Occipital lobe (tissue), 3 donors: ENCODE measurements around the gene VSIG8. TPM values are rescaled to one million over a fixed set of nuclear protein-coding genes. Genes with fewer than 3 reads are reported as not detected.
A peak's percentile ranks its signal among the peaks of the same experiment; 100 is the strongest.

Experiments used
- DNase-seq: peaks from one replicate; lab custom pipeline; 2025; lab: John Stamatoyannopoulos, UW
- small RNA-seq: library from RNA; depleted of rRNA; stranded (forward); fragments of <200 nt; gene quantifications from one replicate; pipeline ENCODE3, GENCODE V24; 2014
- total RNA-seq: library from RNA; depleted of rRNA; stranded (reverse); fragments of >200 nt; gene quantifications from one replicate; pipeline ENCODE4 v1.2.3, GENCODE V29; 2014

The VSIG8 gene
- total RNA-seq, 1 donor from 2014 or later = not detected

DNA sequence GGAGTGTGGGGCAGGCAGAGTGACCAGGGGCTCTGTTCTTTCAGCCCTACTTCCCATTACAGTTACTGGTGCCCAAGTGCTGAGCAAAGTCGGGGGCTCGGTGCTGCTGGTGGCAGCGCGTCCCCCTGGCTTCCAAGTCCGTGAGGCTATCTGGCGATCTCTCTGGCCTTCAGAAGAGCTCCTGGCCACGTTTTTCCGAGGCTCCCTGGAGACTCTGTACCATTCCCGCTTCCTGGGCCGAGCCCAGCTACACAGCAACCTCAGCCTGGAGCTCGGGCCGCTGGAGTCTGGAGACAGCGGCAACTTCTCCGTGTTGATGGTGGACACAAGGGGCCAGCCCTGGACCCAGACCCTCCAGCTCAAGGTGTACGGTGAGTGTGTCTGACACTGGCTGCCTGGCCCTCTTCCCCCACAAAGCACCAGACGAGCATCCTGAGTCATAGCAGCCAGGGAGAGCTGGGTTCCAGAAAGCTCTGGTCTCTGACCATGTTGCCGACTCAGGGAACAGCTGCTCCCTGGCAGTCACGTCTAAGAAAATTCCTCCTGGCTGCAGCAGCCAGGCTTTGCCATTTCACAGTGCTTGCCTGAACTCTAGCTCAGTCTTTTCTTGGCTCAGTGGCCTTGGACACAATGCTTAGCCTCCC is 32.5 kb downstream of the VSIG8 start:
- no peak for DNase-seq

DNA sequence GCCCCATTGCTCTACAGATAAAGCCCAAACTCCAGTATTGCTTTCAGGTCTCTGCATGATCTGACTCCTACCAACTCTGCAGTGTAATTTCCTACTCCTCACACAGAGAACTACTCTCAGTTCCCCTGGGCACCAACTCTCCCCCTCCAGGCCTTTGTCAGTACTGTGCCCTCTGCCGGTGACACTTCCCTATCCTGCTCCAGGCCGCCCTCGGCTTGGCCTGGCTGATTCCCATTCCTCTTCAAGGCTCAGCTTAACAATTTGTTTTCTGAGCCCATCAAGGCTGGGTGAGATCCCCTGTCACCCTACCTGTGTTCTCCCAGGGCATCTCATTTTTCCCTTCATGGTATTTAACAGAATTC is 33.2 kb downstream of the VSIG8 start:
- no peak for DNase-seq

DNA sequence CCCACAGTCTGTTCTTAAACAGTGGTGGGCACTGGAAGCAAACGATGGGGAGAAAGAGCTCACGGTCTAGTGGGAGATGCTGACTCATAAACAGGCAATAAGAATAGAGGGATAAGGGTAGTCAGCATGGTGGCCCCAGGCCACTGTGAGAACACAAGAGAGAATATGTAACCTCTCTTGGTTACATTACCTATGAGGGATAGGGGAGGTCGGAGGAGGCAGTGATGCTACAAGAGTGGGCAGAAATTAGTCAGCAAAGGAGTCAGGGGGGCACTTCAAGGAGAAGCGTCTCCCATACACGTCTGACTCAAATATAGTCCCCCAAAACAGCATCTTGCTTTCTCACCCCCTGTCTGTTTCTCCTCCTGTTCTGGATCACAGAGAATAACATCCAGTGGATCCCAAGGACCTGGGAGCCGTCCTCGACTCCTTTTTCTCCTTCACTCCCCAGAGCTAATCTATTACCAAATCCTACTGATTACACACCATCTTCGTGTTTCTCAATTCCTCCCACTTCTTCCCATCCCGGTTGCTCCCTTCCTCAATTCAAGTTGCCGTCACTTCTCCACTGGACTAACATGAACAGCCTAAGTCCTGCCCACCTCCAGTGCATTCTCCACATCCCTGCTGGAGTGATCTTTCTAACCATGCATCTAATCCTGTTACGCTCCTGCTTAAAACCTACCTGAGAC is 33.7 kb downstream of the VSIG8 start:
- DNase-seq = no peak

DNA sequence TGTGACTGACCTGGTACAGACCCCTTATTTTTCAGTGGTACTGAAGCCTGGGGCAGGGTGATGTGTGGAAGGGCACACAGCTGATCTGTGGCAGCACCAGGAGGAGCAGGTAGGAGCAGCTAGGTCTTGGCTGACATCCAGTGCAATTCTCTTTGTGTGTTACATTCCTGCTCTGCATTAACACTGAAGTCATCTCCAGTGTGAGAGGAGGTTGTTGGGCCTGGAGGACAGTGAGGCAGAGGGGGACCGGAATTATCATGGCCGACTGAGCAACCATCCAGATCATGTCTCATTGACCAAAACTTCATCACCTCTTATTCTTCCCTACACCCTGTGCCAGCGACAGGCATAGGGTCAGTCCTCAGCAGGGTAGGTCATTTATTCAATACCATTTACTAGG is 34.3 kb downstream of the VSIG8 start:
- DNase-seq = no peak

DNA sequence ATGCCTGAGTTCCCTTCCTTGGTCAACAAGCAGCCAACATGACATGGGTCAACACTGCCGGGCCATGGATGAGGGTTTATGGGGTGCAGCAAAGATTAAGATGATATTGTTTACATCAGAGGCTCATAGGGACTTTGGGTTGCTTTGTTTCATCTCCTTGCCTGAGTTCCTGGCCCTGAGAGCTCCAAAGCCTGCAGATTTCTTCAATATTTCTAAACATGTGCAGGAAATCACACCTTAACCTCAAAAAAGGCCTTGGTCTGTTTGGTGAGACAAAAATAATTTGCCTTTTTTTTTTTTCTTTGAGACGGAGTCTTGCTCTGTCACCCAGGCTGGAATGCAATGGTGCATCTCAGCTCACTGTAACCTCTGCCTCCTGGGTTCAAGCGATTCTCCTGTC is 34.9 kb downstream of the VSIG8 start:
- DNase-seq = no peak

DNA sequence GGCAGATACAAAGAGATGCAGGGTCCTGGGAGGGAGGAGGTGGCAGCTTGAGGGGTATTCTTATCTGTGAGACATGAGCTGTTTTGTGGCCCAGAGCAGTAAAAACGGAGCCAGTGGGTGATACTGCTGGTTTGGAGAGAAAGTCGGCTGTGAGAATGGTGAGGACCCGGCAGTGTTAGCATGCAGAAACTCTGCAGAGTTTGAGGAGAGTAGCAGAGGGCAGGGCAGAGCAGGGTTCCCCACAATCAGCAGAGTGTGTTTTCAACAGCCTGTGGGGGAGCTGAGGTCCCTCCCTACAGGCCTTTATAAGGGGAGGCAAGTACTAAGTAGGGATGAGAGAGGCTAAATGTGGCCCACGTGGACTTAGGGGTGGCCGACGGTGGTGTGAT is 35.4 kb downstream of the VSIG8 start:
- no peak for DNase-seq

DNA sequence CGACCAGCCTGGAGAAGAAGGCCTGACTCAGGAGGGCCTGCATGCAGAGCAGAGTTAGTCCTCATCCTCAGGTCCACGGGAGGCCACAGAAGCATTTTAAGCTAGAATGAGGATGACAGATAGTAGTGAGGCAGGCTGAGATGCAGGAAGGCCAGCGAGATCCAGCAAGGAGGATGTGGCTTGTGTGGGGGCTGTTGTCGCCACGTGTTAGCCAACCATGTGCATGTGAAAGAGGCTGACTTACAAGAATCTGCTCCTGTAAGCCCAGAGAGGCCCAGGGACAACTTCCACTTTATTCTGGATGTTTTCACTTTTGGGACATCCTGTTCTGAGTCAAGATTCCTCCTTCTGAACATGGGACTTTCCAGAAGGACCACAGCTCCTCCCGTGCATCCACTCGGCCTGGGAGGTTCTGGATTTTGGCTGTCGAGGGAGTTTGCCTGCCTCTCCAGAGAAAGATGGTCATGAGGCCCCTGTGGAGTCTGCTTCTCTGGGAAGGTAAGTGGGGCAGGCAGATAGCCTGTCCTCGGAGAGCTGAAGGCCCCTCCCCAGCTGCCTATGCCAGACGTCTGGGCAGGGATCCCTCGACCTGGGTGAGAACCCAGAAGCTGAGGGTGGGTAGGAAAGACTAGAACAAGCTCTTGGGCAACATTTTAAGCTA is 35.9 kb downstream of the VSIG8 start, which contains the start of gene SLAMF8:
SLAMF8 (plus strand) TSS at position 433 of the 661 bp plus-strand sequence; CDS start at position 459, 26 bp downstream.
- no peak for DNase-seq

DNA sequence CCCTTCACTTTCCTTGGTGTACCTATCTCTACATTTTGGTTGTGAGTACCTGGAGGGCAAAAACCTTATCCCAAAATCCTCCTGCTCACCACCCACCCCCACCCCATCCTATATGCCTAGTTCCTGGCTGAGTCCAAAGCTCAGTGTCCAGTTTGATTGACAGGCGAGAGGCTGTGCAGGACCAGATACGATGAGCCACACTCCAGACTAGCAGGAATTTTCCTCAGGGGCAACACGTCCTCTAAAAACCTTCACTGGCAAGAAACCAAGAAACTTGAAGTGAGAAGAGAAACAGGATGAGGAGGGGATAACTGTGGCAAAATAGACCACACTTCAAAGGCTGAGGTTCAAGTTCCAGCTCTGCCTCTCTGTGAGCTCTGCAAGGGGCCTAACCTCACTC is 36.9 kb downstream of the VSIG8 start:
- DNase-seq = no peak

DNA sequence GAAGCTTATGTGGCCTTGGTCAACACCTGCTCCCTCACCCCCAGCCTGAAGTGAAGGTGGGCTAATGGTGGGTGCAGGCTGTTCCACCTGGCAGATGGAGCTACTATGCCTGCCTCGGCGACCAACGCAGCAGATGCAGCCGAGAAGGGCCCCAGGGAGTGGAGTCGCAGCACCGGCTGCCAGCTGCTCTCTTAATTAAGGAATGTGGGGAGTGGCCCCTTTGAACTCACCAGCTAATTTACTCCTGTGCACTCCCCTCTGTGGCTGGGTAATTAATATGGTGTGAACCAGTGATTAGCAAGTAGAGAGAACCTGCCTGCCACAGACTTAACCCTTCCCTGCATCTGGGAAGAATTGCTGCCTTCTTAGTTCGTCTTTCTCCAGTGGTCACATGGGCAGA is 39.1 kb downstream of the VSIG8 start:
- no peak for DNase-seq

DNA sequence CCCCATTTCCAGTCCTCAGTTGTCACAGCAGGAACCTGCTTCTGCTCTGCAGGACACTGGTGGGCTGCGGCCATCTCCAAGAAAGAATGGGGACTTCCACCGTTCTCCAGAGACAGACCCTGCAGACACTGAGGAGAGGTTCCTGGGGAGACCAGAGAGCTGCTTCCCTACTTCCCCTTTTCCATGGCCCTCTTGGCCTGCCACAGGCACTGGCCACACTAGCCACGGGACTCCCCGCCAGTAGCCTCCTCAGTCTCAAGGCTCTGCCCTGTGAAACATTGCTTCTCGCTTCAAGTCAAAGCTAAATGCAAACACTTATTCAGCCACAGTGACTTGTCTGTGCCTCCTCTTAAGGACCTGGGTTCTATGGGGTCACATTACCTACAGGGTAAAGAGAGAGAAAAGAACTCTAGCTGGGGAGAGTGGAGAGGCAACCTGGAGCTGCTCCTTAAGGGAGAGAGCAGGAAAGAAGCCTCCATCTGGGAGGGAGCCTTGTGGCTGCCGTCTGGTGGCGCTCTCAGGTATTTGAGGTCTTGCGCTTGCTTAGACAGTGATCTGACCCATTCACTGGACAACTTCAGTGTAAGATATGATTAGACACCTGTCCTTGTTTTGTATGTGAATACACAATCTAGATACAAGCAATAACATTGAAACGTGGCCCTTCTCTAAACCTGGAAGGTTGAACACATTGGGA is 41.1 kb downstream of the VSIG8 start:
- DNase-seq = no peak

DNA sequence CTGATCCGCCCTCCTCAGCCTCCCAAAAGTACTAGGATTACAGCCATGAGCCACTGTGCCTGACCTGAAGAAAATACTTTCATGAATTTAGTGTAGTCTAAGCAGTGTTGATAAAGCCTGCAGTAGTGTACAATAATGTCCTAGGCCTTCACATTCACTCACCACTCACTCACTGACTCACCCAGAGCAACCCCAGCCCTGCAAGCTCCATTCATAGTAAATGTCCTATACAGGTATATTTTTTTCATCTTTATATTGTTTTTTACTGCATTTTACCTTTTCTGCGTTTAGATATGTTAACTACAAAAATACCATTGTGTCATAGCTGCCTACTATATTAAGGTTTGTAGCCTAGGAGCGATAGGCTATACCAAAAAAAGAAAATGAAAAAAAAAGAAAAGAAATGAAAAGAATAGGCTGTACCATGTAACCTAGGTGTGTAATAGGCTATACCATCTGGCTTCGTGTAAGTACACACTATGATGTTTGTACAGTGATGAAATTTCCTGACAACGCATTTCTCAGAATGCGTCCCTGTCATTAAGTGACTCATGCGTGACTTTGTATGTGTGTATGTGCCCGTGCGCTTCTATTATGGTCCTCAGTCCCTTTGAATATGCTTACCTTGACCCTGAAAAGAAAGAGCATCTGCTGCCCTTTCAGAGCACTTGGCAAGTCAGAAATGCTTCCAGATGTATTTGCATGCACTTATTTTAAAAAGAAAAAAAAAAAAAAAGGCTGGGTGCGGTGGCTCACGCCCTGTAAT is 45.0 kb downstream of the VSIG8 start:
- no peak for DNase-seq

DNA sequence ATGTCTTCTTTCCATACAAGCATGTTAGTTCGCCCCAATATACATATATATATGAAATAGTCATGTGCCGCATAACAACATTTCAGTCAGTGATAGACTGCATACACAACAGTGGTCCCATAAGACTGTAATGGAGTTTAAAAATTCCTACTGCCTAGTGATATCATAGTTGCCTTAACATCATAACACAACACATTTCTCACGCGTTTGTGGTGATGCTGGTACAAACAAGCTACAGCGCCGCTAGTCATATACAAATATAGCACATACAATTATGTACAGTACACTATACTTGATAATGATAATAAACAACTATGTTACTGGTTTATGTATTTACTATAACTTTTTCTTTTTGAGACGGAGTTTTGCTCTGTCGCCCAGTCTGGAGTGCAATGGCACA is 46.5 kb downstream of the VSIG8 start:
- DNase-seq = no peak

DNA sequence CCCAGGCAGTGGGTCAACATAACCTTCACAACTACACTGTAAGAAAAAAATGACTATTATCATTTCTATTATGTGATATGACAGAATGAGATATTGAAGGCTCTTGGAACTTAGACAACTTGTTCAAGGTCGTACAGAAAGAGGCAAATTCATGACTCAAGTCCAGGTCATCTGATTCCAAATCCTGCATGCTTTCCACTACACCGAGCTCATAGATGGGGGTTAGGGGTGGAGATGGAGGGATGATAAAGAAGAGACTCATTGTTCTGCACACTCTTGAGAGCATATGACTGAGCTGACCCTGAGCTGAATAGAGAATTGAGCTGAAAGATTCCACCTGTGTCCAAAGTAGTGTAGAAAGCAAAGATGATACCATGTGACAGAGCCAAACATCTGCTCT is 57.5 kb downstream of the VSIG8 start:
- DNase-seq = no peak

Small RNA genes within 50 kb of the gene (small RNA-seq; reads per million reads assigned to genes)
- gene MIR4259 (not detected), gene RF00570 (4.4 reads per million, percentile 89 among the genes with 10 or more reads in this experiment)

Other genes starting within 250 kb of the VSIG8 start
- 0.31 TPM for gene CRP, start 148.1 kb downstream of the VSIG8 start, total RNA-seq
- 21.4 TPM for gene DUSP23, start 81.7 kb downstream of the VSIG8 start, total RNA-seq
- not detected for gene FCRL6, start 60.3 kb downstream of the VSIG8 start, total RNA-seq
- gene SLAMF8, start 35.8 kb downstream of the VSIG8 start, total RNA-seq = not detected
- gene CFAP45, start 37.5 kb upstream of the VSIG8 start, total RNA-seq = 0.47 TPM
- 28.1 TPM for gene TAGLN2, start 62.9 kb upstream of the VSIG8 start, total RNA-seq
- gene IGSF9, start 83.0 kb upstream of the VSIG8 start, total RNA-seq = 5.9 TPM
- not detected for gene SLAMF9, start 91.6 kb upstream of the VSIG8 start, total RNA-seq
- 9.5 TPM for gene PIGM, start 169.3 kb upstream of the VSIG8 start, total RNA-seq
- 1.6 TPM for gene KCNJ10, start 207.5 kb upstream of the VSIG8 start, total RNA-seq
- gene KCNJ9, start 218.9 kb upstream of the VSIG8 start, total RNA-seq = 14.7 TPM
- 49.8 TPM for gene IGSF8, start 236.0 kb upstream of the VSIG8 start, total RNA-seq